ENCODE data around the gene DTL.

Gene DTL

GRCh38 chr1:212039622-212040021 is 4.1 kb downstream of the DTL start:
- DNase-seq, result no peak

- DNase-seq, result no peak
Observed at GRCh38 chr1:212040629-212041412, 5.3 kb downstream of the DTL start.

- DNase-seq, result no peak
Observed at GRCh38 chr1:212042436-212042835, 6.9 kb downstream of the DTL start.

GRCh38 chr1:212044851-212045250 is 9.3 kb downstream of the DTL start:
- DNase-seq, result no peak

GRCh38 chr1:212045981-212046380 is 10.4 kb downstream of the DTL start:
- no peak for DNase-seq

- DNase-seq, result no peak
Observed at GRCh38 chr1:212053993-212054392, 18.4 kb downstream of the DTL start.

GRCh38 chr1:212055333-212055732 is 19.8 kb downstream of the DTL start:
- DNase-seq, result no peak

GRCh38 chr1:212060632-212061472 is 25.3 kb downstream of the DTL start:
- no peak for DNase-seq

GRCh38 chr1:212062832-212063438 is 27.4 kb downstream of the DTL start:
- DNase-seq, result no peak

GRCh38 chr1:212067787-212068186 is 32.2 kb downstream of the DTL start:
- DNase-seq, result no peak

- DNase-seq, result no peak
Observed at GRCh38 chr1:212070720-212071302, 35.3 kb downstream of the DTL start.

GRCh38 chr1:212072047-212072446 is 36.5 kb downstream of the DTL start:
- no peak for DNase-seq

- no peak for DNase-seq
Observed at GRCh38 chr1:212073490-212073889, 37.9 kb downstream of the DTL start.

- DNase-seq, result no peak
Observed at GRCh38 chr1:212074313-212074712, 38.8 kb downstream of the DTL start.

GRCh38 chr1:212074856-212075255 is 39.3 kb downstream of the DTL start:
- DNase-seq, result no peak

- no peak for DNase-seq
Observed at GRCh38 chr1:212077028-212077427, 41.5 kb downstream of the DTL start.

- DNase-seq, result no peak
Observed at GRCh38 chr1:212078826-212079225, 43.3 kb downstream of the DTL start.

- DNase-seq, result no peak
Observed at GRCh38 chr1:212082765-212083406, 47.3 kb downstream of the DTL start.

- no peak for DNase-seq
Observed at GRCh38 chr1:212089560-212090163, 54.1 kb downstream of the DTL start.

- no peak for DNase-seq
Observed at GRCh38 chr1:212091438-212092121, 56.0 kb downstream of the DTL start.

GRCh38 chr1:212097360-212097759 is 61.8 kb downstream of the DTL start:
- no peak for DNase-seq

GRCh38 chr1:212098310-212098709 is 62.8 kb downstream of the DTL start:
- DNase-seq, result no peak

Measured in stimulated activated CD4-positive, alpha-beta T cell treated with anti-CD3 and anti-CD28 coated beads, Interleukin-2, amount 100 ng/mL, for 24 hours (primary cell).